ENCODE data around the gene ALK.

Gene ALK

DNA sequence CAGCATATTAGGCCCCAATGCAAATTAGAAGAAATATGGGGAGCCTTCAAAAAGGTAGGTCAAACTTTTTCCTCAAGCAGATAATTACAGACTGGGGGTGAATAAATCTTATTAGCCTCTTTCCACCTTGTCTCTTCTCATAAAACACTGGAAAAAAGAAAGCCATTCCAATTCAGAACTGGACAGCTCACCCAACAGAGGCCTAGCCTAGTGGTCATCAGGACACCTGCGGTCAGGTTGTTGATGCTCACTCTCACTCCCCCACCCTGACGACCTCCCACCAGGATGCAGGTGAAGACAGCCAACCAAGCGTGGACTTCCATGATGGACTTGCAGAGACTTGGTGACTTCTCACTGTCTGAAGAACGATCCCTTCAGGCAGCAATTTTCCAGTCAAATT lies 207.1 kb downstream of the ALK start:
- no peak overlapping the region for H2BK12ac ChIP-seq (ENCODE audit: low read length)
- H3K14ac ChIP-seq (ENCODE audit: low read length): no peak overlapping the region
- H2AFZ ChIP-seq (ENCODE audit: low read length): no peak overlapping the region
- no peak overlapping the region for H3K4ac ChIP-seq (ENCODE audit: low read length)
- no peak overlapping the region for H4K91ac ChIP-seq (ENCODE audit: low read depth, low read length, poor library complexity)
- no peak for DNase-seq (ENCODE audit: low spot score)
- peaks cover 0 to 18% of the 10 kb centered on the region in 2 donors for H3K36me3 ChIP-seq (replicated peaks in 1 of 2; ENCODE audit: control insufficient read depth in 2 of 2, insufficient read depth in 2 of 2, low read length in 2 of 2)
- no peak overlapping the region for H4K8ac ChIP-seq (ENCODE audit: low read depth, low read length)
- no CpG with 5 or more reads among the region's 4 CpGs for WGBS, 2 donors (ENCODE audit: extremely low coverage in 2 of 2, insufficient read length in 2 of 2, insufficient replicate concordance in 1 of 2)
- no peak overlapping the region for H3K9ac ChIP-seq (ENCODE audit: low read depth, low read length, poor library complexity)
- no peak overlapping the region for H3K23ac ChIP-seq (ENCODE audit: low read depth, low read length, poor library complexity)
- no peak overlapping the region for H2BK5ac ChIP-seq (ENCODE audit: low read length)
- no peaks in the 10 kb centered on the region for H3K79me1 ChIP-seq (ENCODE audit: low read depth, low read length)
- H3K4me3 ChIP-seq (ENCODE audit: low read length in 2 of 2): no peak overlapping the region
- H3K27ac ChIP-seq (replicated peaks; ENCODE audit: low read length): no peak overlapping the region
- no peaks in the 10 kb centered on the region for H3K27me3 ChIP-seq (ENCODE audit: control insufficient read depth in 3 of 3, insufficient read depth in 3 of 3, low read depth in 1 of 3, low read length in 3 of 3)
- no peak overlapping the region for H2BK120ac ChIP-seq (ENCODE audit: low read depth, low read length)
- peaks cover 0 to 5% of the 10 kb centered on the region in 2 donors for H3K9me3 ChIP-seq (replicated peaks in 1 of 2; ENCODE audit: control insufficient read depth in 2 of 2, insufficient read depth in 1 of 2, low read depth in 1 of 2, low read length in 2 of 2)
- H2AK5ac ChIP-seq (ENCODE audit: low read depth, low read length): no peak overlapping the region
- no peak overlapping the region for H3K18ac ChIP-seq (ENCODE audit: low read length)
- no peak overlapping the region for H3K4me2 ChIP-seq (ENCODE audit: insufficient read depth, low read length, poor library complexity, severe bottlenecking)
- H3K4me1 ChIP-seq (ENCODE audit: control insufficient read depth in 2 of 2, insufficient read depth in 1 of 2, low read depth in 1 of 2, low read length in 2 of 2): peaks cover 9 to 26% of the 10 kb centered on the region in 2 donors
- H2BK15ac ChIP-seq (ENCODE audit: low read length): no peak overlapping the region

DNA sequence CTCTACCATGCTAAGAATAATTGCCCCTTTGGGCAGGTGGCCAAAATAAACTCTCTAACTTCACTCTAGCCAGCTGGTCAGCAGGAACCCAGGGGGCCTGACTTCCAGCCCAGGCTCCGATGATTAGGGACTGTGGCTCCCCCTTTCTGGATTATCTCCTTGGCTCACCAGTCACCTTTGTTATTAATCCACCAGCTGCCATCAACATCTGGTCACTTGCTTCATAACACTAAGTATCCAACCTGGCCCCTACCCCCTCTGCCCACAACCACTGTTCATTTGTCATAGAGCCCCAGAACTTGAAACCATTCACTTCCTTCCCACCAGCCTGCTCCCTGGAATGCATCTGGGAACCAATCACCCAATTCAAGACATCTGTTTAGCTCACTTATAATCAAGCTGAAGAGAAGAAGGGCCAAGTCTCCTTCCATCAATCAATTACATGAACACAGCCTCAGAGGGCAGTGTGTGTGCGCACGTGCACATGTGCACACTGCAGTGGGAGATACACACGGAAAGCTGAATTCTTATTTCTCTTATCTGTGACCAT lies 215.1 kb downstream of the ALK start:
- H3K9me3 ChIP-seq (replicated peaks in 1 of 2; ENCODE audit: control insufficient read depth in 2 of 2, insufficient read depth in 1 of 2, low read depth in 1 of 2, low read length in 2 of 2): peaks cover 0 to 12% of the 10 kb centered on the region in 2 donors
- H3K4me2 ChIP-seq (ENCODE audit: insufficient read depth, low read length, poor library complexity, severe bottlenecking): no peak overlapping the region
- no peak overlapping the region for H3K14ac ChIP-seq (ENCODE audit: low read length)
- no peak overlapping the region for H2BK15ac ChIP-seq (ENCODE audit: low read length)
- no CpG with 5 or more reads among the region's 4 CpGs for WGBS, 2 donors (ENCODE audit: extremely low coverage in 2 of 2, insufficient read length in 2 of 2, insufficient replicate concordance in 1 of 2)
- no peak overlapping the region for H4K8ac ChIP-seq (ENCODE audit: low read depth, low read length)
- H3K27me3 ChIP-seq (ENCODE audit: control insufficient read depth in 3 of 3, insufficient read depth in 3 of 3, low read depth in 1 of 3, low read length in 3 of 3): no peaks in the 10 kb centered on the region
- no peak overlapping the region for H2BK120ac ChIP-seq (ENCODE audit: low read depth, low read length)
- no peak for DNase-seq (ENCODE audit: low spot score)
- H2BK5ac ChIP-seq (ENCODE audit: low read length): no peak overlapping the region
- H2BK12ac ChIP-seq (ENCODE audit: low read length): no peak overlapping the region
- H4K91ac ChIP-seq (ENCODE audit: low read depth, low read length, poor library complexity): no peak overlapping the region
- H3K36me3 ChIP-seq (replicated peaks in 1 of 2; ENCODE audit: control insufficient read depth in 2 of 2, insufficient read depth in 2 of 2, low read length in 2 of 2): peaks cover 0 to 2% of the 10 kb centered on the region in 2 donors
- no peak overlapping the region for H3K27ac ChIP-seq (replicated peaks; ENCODE audit: low read length)
- no peak overlapping the region for H3K18ac ChIP-seq (ENCODE audit: low read length)
- no peak overlapping the region for H3K9ac ChIP-seq (ENCODE audit: low read depth, low read length, poor library complexity)
- peaks cover 0 to 12% of the 10 kb centered on the region in 2 donors for H3K4me1 ChIP-seq (ENCODE audit: control insufficient read depth in 2 of 2, insufficient read depth in 1 of 2, low read depth in 1 of 2, low read length in 2 of 2)
- no peak overlapping the region for H3K4ac ChIP-seq (ENCODE audit: low read length)
- H3K4me3 ChIP-seq (ENCODE audit: low read length in 2 of 2): no peak overlapping the region
- no peak overlapping the region for H2AFZ ChIP-seq (ENCODE audit: low read length)
- no peaks in the 10 kb centered on the region for H3K79me1 ChIP-seq (ENCODE audit: low read depth, low read length)
- no peak overlapping the region for H2AK5ac ChIP-seq (ENCODE audit: low read depth, low read length)
- H3K23ac ChIP-seq (ENCODE audit: low read depth, low read length, poor library complexity): no peak overlapping the region

DNA sequence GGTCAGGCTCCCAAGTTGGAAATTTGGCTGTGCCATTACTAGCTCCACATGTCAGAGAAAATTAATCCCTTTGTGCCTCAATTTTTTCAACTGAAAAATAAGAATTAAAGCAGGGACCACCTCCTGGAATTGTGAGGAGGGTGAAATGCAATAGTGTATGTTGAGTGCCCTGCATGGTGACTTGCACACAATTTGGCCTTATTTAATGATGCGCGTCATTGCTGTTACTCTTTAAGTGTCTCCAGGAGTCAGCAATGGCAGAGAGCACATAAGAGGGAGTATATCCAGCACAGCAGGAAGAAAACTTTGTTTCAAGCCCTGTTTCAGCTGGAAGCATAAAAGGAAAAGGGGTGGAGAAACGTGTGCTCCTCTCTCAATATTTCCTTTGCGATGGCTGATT lies 215.8 kb downstream of the ALK start:
- no peak overlapping the region for H2BK12ac ChIP-seq (ENCODE audit: low read length)
- no peaks in the 10 kb centered on the region for H3K79me1 ChIP-seq (ENCODE audit: low read depth, low read length)
- H3K9ac ChIP-seq (ENCODE audit: low read depth, low read length, poor library complexity): no peak overlapping the region
- no peak overlapping the region for H2BK120ac ChIP-seq (ENCODE audit: low read depth, low read length)
- no peak overlapping the region for H3K18ac ChIP-seq (ENCODE audit: low read length)
- H3K14ac ChIP-seq (ENCODE audit: low read length): no peak overlapping the region
- H3K4me2 ChIP-seq (ENCODE audit: insufficient read depth, low read length, poor library complexity, severe bottlenecking): no peak overlapping the region
- WGBS, 2 donors (ENCODE audit: extremely low coverage in 2 of 2, insufficient read length in 2 of 2, insufficient replicate concordance in 1 of 2): no CpG with 5 or more reads among the region's 4 CpGs
- peaks cover 0 to 2% of the 10 kb centered on the region in 2 donors for H3K36me3 ChIP-seq (replicated peaks in 1 of 2; ENCODE audit: control insufficient read depth in 2 of 2, insufficient read depth in 2 of 2, low read length in 2 of 2)
- H3K4ac ChIP-seq (ENCODE audit: low read length): no peak overlapping the region
- peaks cover 0 to 12% of the 10 kb centered on the region in 2 donors for H3K9me3 ChIP-seq (replicated peaks in 1 of 2; ENCODE audit: control insufficient read depth in 2 of 2, insufficient read depth in 1 of 2, low read depth in 1 of 2, low read length in 2 of 2)
- no peak overlapping the region for H2AK5ac ChIP-seq (ENCODE audit: low read depth, low read length)
- H4K8ac ChIP-seq (ENCODE audit: low read depth, low read length): no peak overlapping the region
- H3K27ac ChIP-seq (replicated peaks; ENCODE audit: low read length): no peak overlapping the region
- H3K27me3 ChIP-seq (ENCODE audit: control insufficient read depth in 3 of 3, insufficient read depth in 3 of 3, low read depth in 1 of 3, low read length in 3 of 3): no peaks in the 10 kb centered on the region
- no peak overlapping the region for H2BK15ac ChIP-seq (ENCODE audit: low read length)
- H4K91ac ChIP-seq (ENCODE audit: low read depth, low read length, poor library complexity): no peak overlapping the region
- H3K4me3 ChIP-seq (ENCODE audit: low read length in 2 of 2): no peak overlapping the region
- H3K23ac ChIP-seq (ENCODE audit: low read depth, low read length, poor library complexity): no peak overlapping the region
- DNase-seq (ENCODE audit: low spot score): no peak
- H3K4me1 ChIP-seq (ENCODE audit: control insufficient read depth in 2 of 2, insufficient read depth in 1 of 2, low read depth in 1 of 2, low read length in 2 of 2): peaks cover 0 to 12% of the 10 kb centered on the region in 2 donors
- H2BK5ac ChIP-seq (ENCODE audit: low read length): no peak overlapping the region
- H2AFZ ChIP-seq (ENCODE audit: low read length): no peak overlapping the region

DNA sequence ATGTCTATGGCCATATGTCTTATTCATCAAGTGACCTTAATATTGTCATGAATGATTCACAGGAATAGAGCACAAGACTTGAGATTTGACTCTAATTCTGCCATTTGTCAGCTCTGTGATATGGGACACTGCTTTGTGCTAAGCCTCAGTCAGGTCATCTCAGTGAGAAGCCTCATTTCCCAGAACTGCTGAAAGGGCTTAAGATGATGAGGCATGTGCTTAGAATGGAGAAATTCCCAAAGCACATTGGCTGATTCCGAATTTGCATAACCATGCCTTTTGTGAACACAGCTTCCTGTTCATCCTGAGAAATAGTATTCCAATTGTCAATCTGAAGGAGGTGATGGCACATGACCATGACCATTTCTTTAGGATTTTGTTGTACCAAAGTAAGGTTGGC lies 218.1 kb downstream of the ALK start:
- no peak overlapping the region for H4K91ac ChIP-seq (ENCODE audit: low read depth, low read length, poor library complexity)
- DNase-seq (ENCODE audit: low spot score): no peak
- no peak overlapping the region for H3K4me3 ChIP-seq (ENCODE audit: low read length in 2 of 2)
- no peak overlapping the region for H2BK120ac ChIP-seq (ENCODE audit: low read depth, low read length)
- H3K14ac ChIP-seq (ENCODE audit: low read length): no peak overlapping the region
- no peak overlapping the region for H2BK15ac ChIP-seq (ENCODE audit: low read length)
- H3K23ac ChIP-seq (ENCODE audit: low read depth, low read length, poor library complexity): no peak overlapping the region
- no peak overlapping the region for H2BK5ac ChIP-seq (ENCODE audit: low read length)
- no peak overlapping the region for H2AFZ ChIP-seq (ENCODE audit: low read length)
- no peak overlapping the region for H2AK5ac ChIP-seq (ENCODE audit: low read depth, low read length)
- H3K4ac ChIP-seq (ENCODE audit: low read length): no peak overlapping the region
- no peak overlapping the region for H3K4me2 ChIP-seq (ENCODE audit: insufficient read depth, low read length, poor library complexity, severe bottlenecking)
- H3K9me3 ChIP-seq (replicated peaks in 1 of 2; ENCODE audit: control insufficient read depth in 2 of 2, insufficient read depth in 1 of 2, low read depth in 1 of 2, low read length in 2 of 2): peaks cover 0 to 7% of the 10 kb centered on the region in 2 donors
- H4K8ac ChIP-seq (ENCODE audit: low read depth, low read length): no peak overlapping the region
- H3K18ac ChIP-seq (ENCODE audit: low read length): no peak overlapping the region
- no peaks in the 10 kb centered on the region for H3K79me1 ChIP-seq (ENCODE audit: low read depth, low read length)
- no CpG with 5 or more reads among the region's 1 CpG for WGBS, 2 donors (ENCODE audit: extremely low coverage in 2 of 2, insufficient read length in 2 of 2, insufficient replicate concordance in 1 of 2)
- peaks cover 0 to 12% of the 10 kb centered on the region in 2 donors for H3K4me1 ChIP-seq (ENCODE audit: control insufficient read depth in 2 of 2, insufficient read depth in 1 of 2, low read depth in 1 of 2, low read length in 2 of 2)
- H3K9ac ChIP-seq (ENCODE audit: low read depth, low read length, poor library complexity): no peak overlapping the region
- no peak overlapping the region for H2BK12ac ChIP-seq (ENCODE audit: low read length)
- H3K36me3 ChIP-seq (replicated peaks in 1 of 2; ENCODE audit: control insufficient read depth in 2 of 2, insufficient read depth in 2 of 2, low read length in 2 of 2): no peaks in the 10 kb centered on the region
- H3K27ac ChIP-seq (replicated peaks; ENCODE audit: low read length): no peak overlapping the region
- no peaks in the 10 kb centered on the region for H3K27me3 ChIP-seq (ENCODE audit: control insufficient read depth in 3 of 3, insufficient read depth in 3 of 3, low read depth in 1 of 3, low read length in 3 of 3)

Data from neuronal stem cell (in vitro differentiated cells).